ENCODE measurements around the gene PNMA6A.
"Not testable (repeated sequence)": the region's sequence is repeated elsewhere in the genome, so short reads cannot be mapped to it uniquely, and the experiment has no call there.

The PNMA6A gene

GRCh38 chrX:153071909-153072583 lies at the start of gene PNMA6A:
TSS of gene PNMA6A (plus strand) at chrX:153072454. CDS start at chrX:153073063, 609 bp downstream.
- H3K9me3 ChIP-seq (ENCODE audit: insufficient read depth, low read depth, low read length); H3K27ac ChIP-seq (ENCODE audit: low read length); H3K4me1 ChIP-seq (ENCODE audit: insufficient read depth, low read length); H3K27me3 ChIP-seq (ENCODE audit: insufficient read depth, low read length); H3K9ac ChIP-seq (ENCODE audit: low read depth, low read length); H3K36me3 ChIP-seq (ENCODE audit: insufficient read depth, low read depth, low read length); H3K4me3 ChIP-seq (ENCODE audit: low read length): not testable (repeated sequence)

GRCh38 chrX:153026501-153026900 lies 45.8 kb upstream of the PNMA6A start:
- H3K27me3 ChIP-seq (ENCODE audit: insufficient read depth, low read length); H3K36me3 ChIP-seq (ENCODE audit: insufficient read depth, low read depth, low read length); H3K27ac ChIP-seq (ENCODE audit: low read length); H3K4me1 ChIP-seq (ENCODE audit: insufficient read depth, low read length); H3K9ac ChIP-seq (ENCODE audit: low read depth, low read length); H3K4me3 ChIP-seq (ENCODE audit: low read length); H3K9me3 ChIP-seq (ENCODE audit: insufficient read depth, low read depth, low read length): not testable (repeated sequence)

GRCh38 chrX:153028487-153028886 lies 43.8 kb upstream of the PNMA6A start:
- H3K4me1 ChIP-seq (ENCODE audit: insufficient read depth, low read length); H3K27me3 ChIP-seq (ENCODE audit: insufficient read depth, low read length); H3K36me3 ChIP-seq (ENCODE audit: insufficient read depth, low read depth, low read length); H3K27ac ChIP-seq (ENCODE audit: low read length); H3K9ac ChIP-seq (ENCODE audit: low read depth, low read length); H3K4me3 ChIP-seq (ENCODE audit: low read length); H3K9me3 ChIP-seq (ENCODE audit: insufficient read depth, low read depth, low read length): not testable (repeated sequence)

GRCh38 chrX:153029162-153029561 lies 43.1 kb upstream of the PNMA6A start:
- Histone ChIP-seq H3K9me3 (ENCODE audit: insufficient read depth, low read depth, low read length) (no peaks in the 10 kb centered on the region), H3K36me3 (ENCODE audit: insufficient read depth, low read depth, low read length) (no peaks in the 10 kb centered on the region), H3K9ac (ENCODE audit: low read depth, low read length) (no peak overlapping the region), H3K27me3 (ENCODE audit: insufficient read depth, low read length) (peaks cover 4% of the 10 kb centered on the region; the same call in 1 of the 2 replicates), H3K27ac (ENCODE audit: low read length) (no peak overlapping the region), H3K4me3 (ENCODE audit: low read length) (no peak overlapping the region), H3K4me1 (ENCODE audit: insufficient read depth, low read length) (no peaks in the 10 kb centered on the region)

GRCh38 chrX:153029875-153030274 lies 42.4 kb upstream of the PNMA6A start:
- no peaks in the 10 kb centered on the region for H3K4me1 ChIP-seq (ENCODE audit: insufficient read depth, low read length)
- no peak overlapping the region for H3K4me3 ChIP-seq (ENCODE audit: low read length)
- H3K27ac ChIP-seq (ENCODE audit: low read length), result no peak overlapping the region
- no peaks in the 10 kb centered on the region for H3K36me3 ChIP-seq (ENCODE audit: insufficient read depth, low read depth, low read length)
- no peak overlapping the region for H3K9ac ChIP-seq (ENCODE audit: low read depth, low read length)
- H3K27me3 ChIP-seq (ENCODE audit: insufficient read depth, low read length), result peaks cover 4% of the 10 kb centered on the region; the same call in 1 of the 2 replicates
- no peaks in the 10 kb centered on the region for H3K9me3 ChIP-seq (ENCODE audit: insufficient read depth, low read depth, low read length)

GRCh38 chrX:153030801-153031200 lies 41.5 kb upstream of the PNMA6A start:
- peaks cover 4% of the 10 kb centered on the region; the same call in 1 of the 2 replicates for H3K27me3 ChIP-seq (ENCODE audit: insufficient read depth, low read length)
- H3K27ac ChIP-seq (ENCODE audit: low read length), result no peak overlapping the region
- no peaks in the 10 kb centered on the region for H3K9me3 ChIP-seq (ENCODE audit: insufficient read depth, low read depth, low read length)
- H3K36me3 ChIP-seq (ENCODE audit: insufficient read depth, low read depth, low read length), result no peaks in the 10 kb centered on the region
- H3K9ac ChIP-seq (ENCODE audit: low read depth, low read length), result no peak overlapping the region
- no peaks in the 10 kb centered on the region for H3K4me1 ChIP-seq (ENCODE audit: insufficient read depth, low read length)
- H3K4me3 ChIP-seq (ENCODE audit: low read length), result no peak overlapping the region

GRCh38 chrX:153032397-153033118 lies 39.7 kb upstream of the PNMA6A start:
- Histone ChIP-seq H3K9ac (ENCODE audit: low read depth, low read length) (no peak overlapping the region), H3K4me3 (ENCODE audit: low read length) (peak overlapping the region; percentile 47; the same call in 1 of the 2 replicates), H3K27me3 (ENCODE audit: insufficient read depth, low read length) (peaks cover 4% of the 10 kb centered on the region; the same call in 1 of the 2 replicates), H3K9me3 (ENCODE audit: insufficient read depth, low read depth, low read length) (no peaks in the 10 kb centered on the region), H3K27ac (ENCODE audit: low read length) (no peak overlapping the region), H3K4me1 (ENCODE audit: insufficient read depth, low read length) (no peaks in the 10 kb centered on the region), H3K36me3 (ENCODE audit: insufficient read depth, low read depth, low read length) (no peaks in the 10 kb centered on the region)

- Histone ChIP-seq H3K9me3 (ENCODE audit: insufficient read depth, low read depth, low read length) (peaks cover 14% of the 10 kb centered on the region; the same call in 1 of the 2 replicates), H3K4me3 (ENCODE audit: low read length) (no peak overlapping the region), H3K4me1 (ENCODE audit: insufficient read depth, low read length) (no peaks in the 10 kb centered on the region), H3K36me3 (ENCODE audit: insufficient read depth, low read depth, low read length) (no peaks in the 10 kb centered on the region), H3K9ac (ENCODE audit: low read depth, low read length) (no peak overlapping the region), H3K27me3 (ENCODE audit: insufficient read depth, low read length) (no peaks in the 10 kb centered on the region), H3K27ac (ENCODE audit: low read length) (no peak overlapping the region)
These were observed 23.2 kb upstream of the PNMA6A start for GRCh38 chrX:153049093-153049492.

- no peak overlapping the region for H3K4me3 ChIP-seq (ENCODE audit: low read length)
- peaks cover 14% of the 10 kb centered on the region; the same call in 1 of the 2 replicates for H3K9me3 ChIP-seq (ENCODE audit: insufficient read depth, low read depth, low read length)
- no peak overlapping the region for H3K9ac ChIP-seq (ENCODE audit: low read depth, low read length)
- peaks cover 22% of the 10 kb centered on the region for H3K27me3 ChIP-seq (ENCODE audit: insufficient read depth, low read length)
- no peak overlapping the region for H3K27ac ChIP-seq (ENCODE audit: low read length)
- no peaks in the 10 kb centered on the region for H3K4me1 ChIP-seq (ENCODE audit: insufficient read depth, low read length)
- H3K36me3 ChIP-seq (ENCODE audit: insufficient read depth, low read depth, low read length), result no peaks in the 10 kb centered on the region
These were observed 19.7 kb upstream of the PNMA6A start for GRCh38 chrX:153052534-153052933.

GRCh38 chrX:153055871-153056749 lies 16.1 kb upstream of the PNMA6A start, which contains the start of gene PNMA3:
TSS of gene PNMA3 (plus strand) at chrX:153056470. CDS start at chrX:153057056, 586 bp downstream.
- H3K4me3 ChIP-seq (ENCODE audit: low read length), result peak within 1 kb of the TSS; percentile 43
- peaks cover 25% of the 10 kb centered on the region for H3K27me3 ChIP-seq (ENCODE audit: insufficient read depth, low read length)
- no peaks in the 10 kb centered on the region for H3K4me1 ChIP-seq (ENCODE audit: insufficient read depth, low read length)
- no peak within 1 kb of the TSS for H3K27ac ChIP-seq (ENCODE audit: low read length)
- no peaks in the 10 kb centered on the region for H3K36me3 ChIP-seq (ENCODE audit: insufficient read depth, low read depth, low read length)
- no peak within 1 kb of the TSS for H3K9ac ChIP-seq (ENCODE audit: low read depth, low read length)
- H3K9me3 ChIP-seq (ENCODE audit: insufficient read depth, low read depth, low read length), result no peaks in the 10 kb centered on the region

- H3K36me3 ChIP-seq (ENCODE audit: insufficient read depth, low read depth, low read length), result no peaks in the 10 kb centered on the region
- H3K9ac ChIP-seq (ENCODE audit: low read depth, low read length), result no peak overlapping the region
- no peak overlapping the region for H3K27ac ChIP-seq (ENCODE audit: low read length)
- H3K27me3 ChIP-seq (ENCODE audit: insufficient read depth, low read length), result peaks cover 25% of the 10 kb centered on the region
- no peaks in the 10 kb centered on the region for H3K9me3 ChIP-seq (ENCODE audit: insufficient read depth, low read depth, low read length)
- H3K4me3 ChIP-seq (ENCODE audit: low read length), result 0 out of 2 replicates have a peak overlapping the region, but pooled peaks have one; percentile 43
- H3K4me1 ChIP-seq (ENCODE audit: insufficient read depth, low read length), result no peaks in the 10 kb centered on the region
These were observed 15.0 kb upstream of the PNMA6A start for GRCh38 chrX:153057281-153057680.

Data from iPS-20b (cell line).